ENCODE results near the gene CD63. TPM values are rescaled to one million over a fixed set of nuclear protein-coding genes. Genes with fewer than 3 reads are reported as not detected.

Gene CD63
- total RNA-seq, 1 experiment from 2014 or later: 581 TPM

- no peak overlapping the region for H4K91ac ChIP-seq (ENCODE audit: insufficient read length, low read depth, low read length)
- no peak overlapping the region for H3K4me2 ChIP-seq (ENCODE audit: insufficient read depth, insufficient read length, low read length)
- H3K9ac ChIP-seq (ENCODE audit: extremely low read depth, insufficient read length, low read length): no peak overlapping the region
- Mint-ChIP-seq H3K9me3 (no peaks in the 10 kb centered on the region), H3K4me1 (no peaks in the 10 kb centered on the region), H3K27me3 (ENCODE audit: low read depth) (no peaks in the 10 kb centered on the region), H3K36me3 (ENCODE audit: insufficient read depth in 1 of 3, low read depth in 3 of 3) (peaks cover 28 to 51% (median 48%) of the 10 kb centered on the region in 3 experiments), H3K4me3 (no peak overlapping the region), H3K27ac (peak overlapping the region in 2 of 3 experiments; percentile 46 to 96; a peak in 4 of 7 replicates)
- no peak overlapping the region for H2AFZ ChIP-seq (ENCODE audit: low read length)
- H3K27me3 ChIP-seq (ENCODE audit: insufficient read depth, low read length): no peaks in the 10 kb centered on the region; the same call in 1 of the 2 replicates
- no peak overlapping the region for H2BK12ac ChIP-seq (ENCODE audit: insufficient read length, low read depth, low read length)
- H3K23me2 ChIP-seq (ENCODE audit: insufficient read length, low read depth, low read length, poor library complexity, severe bottlenecking): no peaks in the 10 kb centered on the region
- TF ChIP-seq CTCF (conservative IDR thresholded peaks at IDR 0.05): no peak
- no peak overlapping the region for H3K4ac ChIP-seq (ENCODE audit: low read depth, low read length)
- no peak overlapping the region for H2BK20ac ChIP-seq (ENCODE audit: low read depth, low read length, poor library complexity, severe bottlenecking)
- H3K79me1 ChIP-seq (ENCODE audit: insufficient read depth, low read depth, low read length, poor library complexity, severe bottlenecking): no peaks in the 10 kb centered on the region
- no peak overlapping the region for H4K5ac ChIP-seq (ENCODE audit: insufficient read length, low read depth, low read length)
- H3K23ac ChIP-seq (ENCODE audit: insufficient read length, low read depth, low read length): no peak overlapping the region
- H4K8ac ChIP-seq (replicated peaks; ENCODE audit: insufficient read length, low read depth, low read length): no peak overlapping the region
- WGBS (ENCODE audit: extremely low coverage, insufficient read length, low lambda C conversion rate): no CpG with 5 or more reads among the region's 7 CpGs
- H3K18ac ChIP-seq (ENCODE audit: insufficient read length, low read depth, low read length): no peak overlapping the region
- H2AK5ac ChIP-seq (ENCODE audit: insufficient read length, low read length): no peak overlapping the region
- H3K79me2 ChIP-seq (ENCODE audit: insufficient read depth, low read length): no peaks in the 10 kb centered on the region
- no peak overlapping the region for H2BK15ac ChIP-seq (ENCODE audit: low read depth, low read length)
- no peaks in the 10 kb centered on the region for H4K20me1 ChIP-seq (ENCODE audit: control insufficient read depth, insufficient read depth, insufficient read length)
- no peak overlapping the region for H3K27ac ChIP-seq (ENCODE audit: insufficient read length, low read depth, low read length)
- H3K9me3 ChIP-seq (ENCODE audit: control insufficient read depth, low read depth, low read length): no peaks in the 10 kb centered on the region
- H3K14ac ChIP-seq (ENCODE audit: insufficient read depth, low read length): no peak overlapping the region
- no peak overlapping the region for H2BK120ac ChIP-seq (ENCODE audit: low read depth, low read length, poor library complexity, severe bottlenecking)
- no peak overlapping the region for H2BK5ac ChIP-seq (ENCODE audit: insufficient read length, low read length)
- no peak overlapping the region for H3T11ph ChIP-seq (ENCODE audit: low read length)
- DNase-seq: no peak
- H3K56ac ChIP-seq (ENCODE audit: insufficient read length, low read depth, low read length): no peak overlapping the region
- no peaks in the 10 kb centered on the region for H3K4me1 ChIP-seq (ENCODE audit: insufficient read depth, low read length)
These were observed 31.1 kb downstream of the CD63 start for GRCh38 chr12:55697686-55698085.

Measured in H9 (cell line).